ENCODE results near the gene THRA.

The THRA gene

DNA sequence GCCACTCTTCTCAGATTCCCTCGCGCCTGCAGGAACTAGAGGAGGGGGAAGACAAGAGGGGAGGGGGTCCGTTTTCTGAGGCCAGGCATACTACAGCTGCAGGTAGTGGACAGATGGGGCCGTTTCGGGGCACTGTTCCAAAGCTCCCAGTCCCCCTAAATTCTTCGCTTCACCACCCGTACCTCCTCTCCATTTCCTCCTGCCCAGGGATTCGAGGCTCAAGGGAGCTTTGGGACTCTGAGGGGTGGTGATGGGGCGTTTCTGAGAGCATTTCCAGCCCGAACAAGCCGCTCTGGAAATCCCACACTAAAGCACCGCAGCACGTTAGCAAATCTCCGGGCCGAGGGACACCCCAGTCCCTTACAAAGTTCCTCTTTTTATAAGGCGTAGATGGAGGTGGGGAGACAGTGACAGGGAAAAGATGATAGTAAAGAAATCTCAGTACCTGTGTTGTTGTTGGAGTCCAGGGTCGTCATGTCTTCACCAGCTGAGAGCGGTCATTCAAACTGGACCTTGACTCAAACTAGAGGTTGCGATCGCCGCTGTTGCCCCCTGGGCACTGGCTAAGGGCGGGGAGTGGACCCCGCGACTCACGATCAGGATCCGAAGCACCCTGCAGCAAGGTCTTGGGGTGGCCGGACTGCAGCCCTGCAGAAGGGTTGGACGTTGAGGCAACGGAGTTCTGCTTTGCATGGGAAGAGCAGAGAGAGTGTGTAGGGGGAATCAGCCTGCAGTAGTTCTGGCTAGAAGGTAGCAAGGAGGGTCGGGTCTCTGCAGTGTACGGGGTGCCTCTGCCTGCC is 37.1 kb downstream of the THRA start:
- no peak for DNase-seq (ENCODE audit: low spot score)

DNA sequence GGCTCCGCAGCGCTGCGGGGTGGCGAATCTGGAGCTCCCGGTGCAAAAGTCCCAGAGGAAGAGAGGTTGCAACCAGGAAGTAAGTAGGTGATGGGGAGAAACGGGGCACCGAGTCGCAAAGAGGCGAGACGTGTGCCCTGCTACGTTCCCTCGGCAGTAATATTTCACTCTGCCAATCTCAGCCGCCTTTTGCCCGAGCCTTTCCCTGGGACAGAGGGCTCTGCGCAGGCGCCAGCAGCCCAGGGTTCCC is 37.6 kb downstream of the THRA start, which contains the start of gene NR1D1:
NR1D1 (minus strand) TSS at position 171 of the 250 bp plus-strand sequence. CDS start 495 bp downstream, outside the sequence.
- no peak for DNase-seq (ENCODE audit: low spot score)

DNA sequence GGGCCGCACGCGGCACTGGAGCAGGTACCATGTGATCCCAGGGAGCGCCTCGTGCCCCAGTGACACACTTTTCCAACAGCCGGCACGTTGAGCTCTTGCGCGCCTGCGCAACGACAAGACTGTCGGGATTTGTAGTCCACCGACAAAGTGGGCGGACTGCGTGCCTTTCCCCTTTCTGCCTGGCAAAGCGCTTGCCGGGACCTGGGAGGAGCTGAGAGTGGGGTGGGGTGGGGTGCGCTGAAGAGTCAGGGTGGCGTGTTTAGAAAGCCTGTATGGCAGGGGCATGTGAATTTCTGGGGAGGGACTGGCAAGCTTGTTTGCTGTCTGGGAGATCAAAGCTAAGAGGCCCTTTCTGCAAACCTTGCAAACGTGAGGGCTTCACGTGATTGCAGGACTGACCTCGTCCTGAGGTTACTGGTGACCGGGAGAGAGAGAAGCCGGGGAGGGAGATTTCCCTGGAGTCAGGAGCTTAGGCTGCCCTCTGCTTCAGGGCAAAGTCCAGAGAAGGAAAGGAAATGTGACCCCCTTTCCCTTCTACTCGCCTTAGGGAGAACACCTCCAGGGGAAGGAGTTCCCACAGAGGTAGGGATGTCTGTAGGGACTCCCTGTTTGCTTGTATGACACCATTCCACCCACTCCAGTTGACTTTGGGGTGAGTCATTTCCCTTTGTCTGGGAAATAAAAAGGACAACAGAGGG is 38.1 kb downstream of the THRA start:
- peak; percentile 99 for DNase-seq (ENCODE audit: low spot score)

DNA sequence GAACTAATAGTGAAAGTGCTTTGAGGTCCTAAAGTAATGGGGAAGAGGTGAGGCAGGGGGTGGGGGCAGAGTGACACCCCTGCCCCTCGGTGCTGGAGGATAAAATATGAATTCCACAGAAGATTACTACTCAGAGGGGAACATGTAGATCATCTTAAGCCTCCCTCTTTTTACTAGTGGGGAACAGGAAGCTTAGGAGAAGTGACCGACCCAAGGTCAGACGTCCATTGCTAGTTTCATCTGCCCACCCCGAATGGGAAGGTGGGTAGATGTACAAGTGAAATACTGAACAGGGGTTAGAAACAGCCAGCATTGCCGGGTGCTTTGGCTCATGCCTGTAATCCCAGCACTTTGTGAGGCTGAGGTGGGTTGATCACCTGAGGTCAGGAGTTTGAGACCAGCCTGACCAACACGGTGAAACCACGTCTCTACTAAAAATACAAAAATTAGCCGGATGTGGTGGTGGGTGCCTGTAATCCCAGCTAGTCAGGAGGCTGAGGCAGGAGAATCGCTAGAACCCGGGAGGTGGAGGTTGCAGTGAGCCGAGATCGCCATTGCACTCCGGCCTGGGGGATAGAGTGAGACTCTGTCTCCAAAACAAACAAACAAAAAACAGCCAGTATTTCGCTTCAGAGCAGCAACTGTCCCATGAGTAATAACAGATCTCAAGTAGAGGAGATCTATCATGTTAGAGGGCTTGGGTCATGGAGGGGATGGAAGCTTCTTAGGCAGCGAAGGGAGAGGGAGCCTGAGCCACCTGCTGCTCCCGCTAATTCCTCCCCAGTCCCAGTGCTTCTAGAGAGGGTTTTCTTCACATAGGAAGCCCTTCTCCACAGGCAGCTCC is 38.8 kb downstream of the THRA start:
- DNase-seq (ENCODE audit: low spot score): no peak

DNA sequence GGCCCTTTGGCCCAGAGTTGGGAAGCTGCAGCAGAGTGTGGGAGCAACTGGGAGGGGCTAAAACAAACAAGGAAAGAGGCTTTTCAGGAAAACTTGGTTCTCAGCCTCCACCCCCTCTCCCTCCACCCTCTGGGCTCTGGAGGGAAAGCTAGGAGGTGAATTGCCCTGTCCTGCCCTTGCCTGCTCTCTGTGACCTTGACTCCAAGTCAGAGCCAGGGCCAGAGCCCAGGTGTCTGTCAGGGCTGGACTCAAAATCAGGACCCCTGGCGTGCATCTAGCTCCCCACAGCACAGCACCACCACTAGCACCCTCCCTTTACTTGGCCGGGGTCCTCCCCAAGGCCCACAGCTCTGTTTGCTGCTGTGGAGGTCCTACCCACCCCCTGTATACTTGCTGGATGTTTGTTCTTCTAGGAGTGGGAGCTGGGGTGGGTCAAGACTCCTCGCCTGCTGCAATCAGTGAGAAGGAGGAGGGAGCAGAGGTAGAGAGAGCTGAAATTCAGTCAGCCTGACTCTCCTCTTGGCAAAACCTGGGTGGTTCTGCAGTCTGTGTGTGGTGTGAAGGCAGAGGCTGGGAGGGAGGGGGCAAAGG is 40.4 kb downstream of the THRA start:
- no peak for DNase-seq (ENCODE audit: low spot score)

DNA sequence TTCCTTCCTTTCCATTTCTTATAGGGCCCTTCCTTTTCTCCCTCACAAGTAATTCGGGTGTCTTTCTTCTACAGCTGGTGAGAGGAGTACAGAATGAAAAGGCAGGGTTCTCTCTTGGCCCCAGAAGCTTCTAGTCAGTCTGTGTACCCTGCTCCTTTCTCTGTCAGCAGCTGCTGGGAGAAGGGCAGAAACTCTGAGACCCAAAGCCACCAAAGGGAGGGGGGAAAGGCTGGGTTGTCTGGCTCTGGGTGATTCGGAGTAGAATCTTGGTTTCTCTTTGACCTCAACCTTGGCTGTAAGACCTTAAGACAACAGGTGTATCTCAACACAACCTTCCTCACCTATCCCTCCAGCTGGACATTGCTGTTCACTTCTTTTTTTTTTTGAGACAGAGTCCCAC is 40.9 kb downstream of the THRA start:
- DNase-seq (ENCODE audit: low spot score): no peak

DNA sequence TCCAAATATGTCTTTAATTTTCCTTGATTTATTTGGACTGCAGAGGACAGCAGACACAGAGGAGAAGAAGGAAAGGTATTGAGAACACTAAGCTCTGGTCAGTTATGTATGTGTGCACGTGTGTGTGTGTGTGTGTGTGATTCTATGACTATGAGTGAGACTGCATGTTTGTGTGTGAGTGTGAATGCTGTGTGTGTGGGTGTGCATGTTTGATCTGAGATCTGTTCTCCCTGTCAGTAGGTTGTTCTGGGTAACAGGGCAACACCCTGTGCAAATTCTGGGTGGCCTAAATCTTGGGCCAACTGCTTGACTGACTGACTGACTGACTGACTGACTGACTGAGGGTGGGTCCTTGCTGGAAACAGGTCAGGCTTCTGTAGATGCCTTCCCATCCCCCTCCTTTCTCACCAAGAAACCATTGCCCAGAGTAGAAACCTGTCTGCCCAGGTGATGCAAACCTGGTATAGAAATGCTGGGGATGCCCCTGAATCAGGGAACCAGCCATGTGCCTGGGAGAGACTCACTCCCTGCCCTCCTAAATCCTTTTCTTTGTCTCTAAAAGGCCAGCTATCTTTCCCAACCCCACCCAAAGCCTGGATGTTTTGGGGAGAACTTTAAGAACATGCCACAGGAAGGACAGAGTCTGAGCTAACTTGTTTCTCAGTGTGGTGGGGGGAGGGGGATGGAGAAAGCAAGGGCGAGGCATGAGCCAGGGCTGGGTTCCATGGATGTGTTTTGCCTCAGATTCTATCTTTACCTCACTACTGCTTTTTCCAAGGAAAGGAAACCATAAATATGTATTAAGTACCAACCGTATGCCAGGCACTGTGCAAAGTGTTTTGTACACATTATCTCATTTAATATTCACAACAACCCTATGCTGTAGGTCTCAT is 42.1 kb downstream of the THRA start:
- no peak for DNase-seq (ENCODE audit: low spot score)

DNA sequence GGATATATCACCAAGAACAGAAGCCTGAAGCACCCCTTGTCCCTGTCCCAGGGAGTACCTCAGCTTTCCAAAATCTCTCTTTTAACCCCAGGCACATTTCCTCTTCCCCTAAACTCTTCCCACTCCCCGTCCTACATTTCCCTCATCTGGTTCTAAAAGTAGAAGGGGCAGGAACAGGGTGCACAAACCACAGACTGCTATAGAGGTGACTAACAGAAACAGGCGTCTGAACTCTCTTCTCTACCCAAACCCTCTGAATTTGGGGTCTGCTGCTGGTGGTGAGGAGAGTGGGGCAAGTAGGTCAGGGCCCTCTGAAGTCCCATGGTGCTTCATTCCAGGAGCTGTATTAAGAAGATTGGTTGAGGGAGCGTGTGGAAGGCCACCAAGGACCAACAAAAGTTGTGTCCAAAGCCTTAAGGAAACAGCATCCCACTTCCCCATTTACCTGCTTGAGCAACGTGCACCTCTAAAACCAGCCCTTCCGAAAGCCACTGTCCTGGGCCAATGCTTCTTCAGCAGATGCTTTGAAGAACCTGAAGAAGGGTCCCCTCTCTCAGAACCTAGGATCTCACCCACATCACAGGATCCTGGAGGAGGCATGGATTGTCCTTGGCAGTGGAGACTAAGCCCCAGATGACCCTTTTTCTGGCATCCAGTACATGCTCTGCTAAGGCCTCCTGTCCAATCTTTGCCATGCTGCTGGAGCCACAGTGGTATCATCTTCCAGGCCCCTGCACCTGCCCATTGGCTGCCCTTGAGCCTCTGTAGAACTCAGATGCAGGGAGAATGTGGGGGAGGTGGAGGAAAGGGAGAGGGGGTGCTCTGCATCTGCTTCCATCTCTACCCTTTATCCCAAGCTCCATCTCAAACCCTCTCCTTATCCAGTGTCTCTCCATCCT is 43.3 kb downstream of the THRA start:
- DNase-seq (ENCODE audit: low spot score): no peak

DNA sequence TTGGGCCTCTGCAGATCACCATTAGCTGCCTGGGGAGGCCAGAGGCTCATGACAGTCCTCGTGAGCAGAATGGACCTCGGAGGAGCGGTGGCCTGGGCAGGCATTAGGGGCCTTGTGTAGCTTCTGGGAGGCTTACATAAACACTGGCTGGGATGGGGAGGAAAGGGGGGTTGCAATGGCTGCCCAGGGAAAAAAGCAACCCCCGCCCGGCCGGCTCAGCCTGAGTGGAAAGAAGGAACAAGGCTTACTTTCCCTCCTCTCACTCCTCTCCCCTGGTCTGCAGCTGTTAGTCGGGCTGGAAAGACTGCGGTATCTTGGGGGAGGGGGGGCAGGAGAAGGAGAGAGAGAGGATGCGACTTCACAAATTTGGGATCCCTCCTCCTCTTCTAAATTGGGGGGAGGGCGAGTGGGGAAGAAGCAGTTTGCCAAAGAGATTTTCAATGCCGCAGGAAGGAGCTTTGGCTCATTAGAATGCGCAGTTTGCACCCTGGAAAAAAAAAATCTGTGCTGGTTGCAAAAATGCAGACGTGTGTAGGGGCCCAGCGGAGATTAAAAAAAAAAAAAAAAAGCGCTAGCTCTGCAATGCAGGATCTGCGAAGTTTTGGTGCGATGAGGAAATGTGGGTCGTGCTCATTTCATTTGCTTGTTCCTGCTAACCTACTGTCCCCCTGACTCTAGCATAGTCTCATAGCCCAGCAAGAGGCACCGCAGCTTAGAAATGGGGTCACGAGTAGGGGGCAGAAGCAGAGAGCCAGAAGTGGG is 44.2 kb downstream of the THRA start:
- DNase-seq (ENCODE audit: low spot score): no peak

DNA sequence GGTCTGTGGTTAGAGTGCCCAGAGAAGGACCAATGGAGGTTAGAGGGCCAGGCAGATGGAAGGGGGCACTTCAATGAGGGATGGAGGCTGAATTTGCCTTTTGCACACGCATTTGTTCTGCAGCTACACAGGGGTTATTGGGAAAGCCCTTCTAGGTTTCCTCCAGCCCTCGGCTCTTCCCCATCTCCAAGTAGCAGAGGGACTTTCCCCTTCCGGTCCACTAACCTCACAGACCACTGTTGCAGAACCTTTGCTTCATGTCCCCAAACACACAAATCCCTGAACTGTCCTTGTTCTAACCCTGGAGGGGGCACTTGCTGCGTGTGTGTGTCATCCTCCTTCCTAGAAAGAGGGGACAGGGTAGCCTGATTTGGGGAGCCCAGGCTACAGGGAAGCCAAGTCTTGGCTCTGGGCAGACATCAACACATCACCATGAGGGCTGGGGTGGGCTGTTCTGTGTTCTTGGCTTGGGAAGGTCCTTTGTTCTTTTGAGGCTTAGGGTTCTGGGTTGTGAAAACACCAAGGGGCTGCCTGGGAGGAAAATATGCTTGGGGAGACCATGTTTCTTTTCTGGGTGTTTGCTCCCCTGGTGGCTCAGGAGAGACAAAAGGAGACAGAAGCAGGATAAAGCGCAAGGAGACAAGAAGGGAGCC is 44.9 kb downstream of the THRA start:
- no peak for DNase-seq (ENCODE audit: low spot score)

DNA sequence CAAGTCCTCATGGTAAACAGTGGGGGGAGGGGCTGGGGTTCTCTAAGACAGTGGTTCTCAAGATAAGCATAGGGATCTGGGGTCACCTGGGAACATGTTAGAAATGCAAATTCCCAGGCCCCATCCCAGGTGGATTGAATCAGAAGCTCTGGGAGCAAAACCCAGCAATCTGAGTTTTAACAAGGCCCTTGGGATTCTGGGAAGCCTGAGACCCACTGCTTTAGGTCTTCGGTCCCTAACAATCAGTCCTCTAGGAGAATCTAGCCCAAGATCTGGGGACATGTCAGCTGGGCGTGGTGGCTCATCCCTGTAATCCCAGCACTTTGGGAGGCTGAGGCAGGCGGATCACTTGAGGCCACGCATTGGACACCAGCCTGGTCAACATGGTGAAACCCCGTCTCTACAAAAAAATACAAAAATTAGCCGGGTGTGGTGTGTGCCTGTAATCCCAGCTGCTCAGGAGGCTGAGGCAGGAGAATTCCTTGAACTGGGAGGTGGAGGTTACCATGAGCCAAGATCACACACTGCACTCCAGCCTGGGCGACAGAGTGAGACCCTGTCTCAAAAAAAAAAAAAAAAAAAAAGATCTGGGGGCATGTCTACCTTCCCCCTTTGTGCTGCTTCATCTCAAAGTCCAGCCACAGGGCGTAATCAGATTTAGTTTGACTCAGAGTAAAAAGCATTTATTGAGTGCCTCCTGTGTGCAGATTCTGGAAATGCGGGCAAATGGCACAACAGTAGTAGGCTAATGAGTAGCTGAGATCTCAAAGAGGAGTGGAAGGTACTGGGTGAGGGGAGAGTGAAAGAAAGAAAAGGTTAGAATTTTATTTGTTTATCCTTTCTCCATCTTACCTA is 46.4 kb downstream of the THRA start:
- no peak for DNase-seq (ENCODE audit: low spot score)

DNA sequence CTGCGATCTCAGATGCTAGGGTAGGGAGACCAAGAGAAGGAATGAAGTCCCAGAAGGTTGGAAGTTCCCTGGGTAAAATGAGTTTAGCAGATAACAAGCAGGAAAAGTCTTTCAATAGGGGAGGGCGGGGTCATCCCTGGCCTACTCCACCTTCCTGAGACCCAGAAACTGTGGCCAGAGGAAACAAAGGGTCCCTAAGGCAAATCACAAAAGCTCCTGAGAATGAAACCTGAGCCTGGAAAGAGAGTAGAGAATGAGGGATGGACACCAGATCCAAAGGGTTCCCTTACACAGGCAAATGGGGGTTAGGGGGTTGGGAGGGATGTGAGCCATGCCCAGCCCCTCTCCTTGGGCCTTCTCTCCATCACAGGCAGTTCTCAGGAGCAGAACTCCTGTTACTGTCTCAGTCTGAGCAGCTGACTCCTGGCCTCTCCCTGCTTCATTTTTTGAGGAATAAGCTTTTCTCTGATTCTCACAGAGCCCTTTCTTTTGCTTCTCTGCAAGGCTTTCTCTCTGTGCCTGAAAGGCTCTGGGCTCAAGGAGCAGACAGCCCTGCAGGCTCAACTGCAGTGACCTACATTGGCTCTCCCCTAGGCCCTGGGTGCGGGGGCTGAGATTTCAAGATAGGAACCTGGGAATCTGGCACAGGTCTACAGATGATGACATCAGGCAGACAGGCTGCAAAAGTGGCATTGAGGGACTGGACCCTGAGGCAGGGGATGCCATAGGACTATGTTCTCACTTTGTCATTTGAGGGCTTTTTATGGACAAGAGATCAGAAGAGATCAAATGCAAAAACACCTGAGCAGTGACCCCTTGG is 47.5 kb downstream of the THRA start:
- DNase-seq (ENCODE audit: low spot score): no peak

DNA sequence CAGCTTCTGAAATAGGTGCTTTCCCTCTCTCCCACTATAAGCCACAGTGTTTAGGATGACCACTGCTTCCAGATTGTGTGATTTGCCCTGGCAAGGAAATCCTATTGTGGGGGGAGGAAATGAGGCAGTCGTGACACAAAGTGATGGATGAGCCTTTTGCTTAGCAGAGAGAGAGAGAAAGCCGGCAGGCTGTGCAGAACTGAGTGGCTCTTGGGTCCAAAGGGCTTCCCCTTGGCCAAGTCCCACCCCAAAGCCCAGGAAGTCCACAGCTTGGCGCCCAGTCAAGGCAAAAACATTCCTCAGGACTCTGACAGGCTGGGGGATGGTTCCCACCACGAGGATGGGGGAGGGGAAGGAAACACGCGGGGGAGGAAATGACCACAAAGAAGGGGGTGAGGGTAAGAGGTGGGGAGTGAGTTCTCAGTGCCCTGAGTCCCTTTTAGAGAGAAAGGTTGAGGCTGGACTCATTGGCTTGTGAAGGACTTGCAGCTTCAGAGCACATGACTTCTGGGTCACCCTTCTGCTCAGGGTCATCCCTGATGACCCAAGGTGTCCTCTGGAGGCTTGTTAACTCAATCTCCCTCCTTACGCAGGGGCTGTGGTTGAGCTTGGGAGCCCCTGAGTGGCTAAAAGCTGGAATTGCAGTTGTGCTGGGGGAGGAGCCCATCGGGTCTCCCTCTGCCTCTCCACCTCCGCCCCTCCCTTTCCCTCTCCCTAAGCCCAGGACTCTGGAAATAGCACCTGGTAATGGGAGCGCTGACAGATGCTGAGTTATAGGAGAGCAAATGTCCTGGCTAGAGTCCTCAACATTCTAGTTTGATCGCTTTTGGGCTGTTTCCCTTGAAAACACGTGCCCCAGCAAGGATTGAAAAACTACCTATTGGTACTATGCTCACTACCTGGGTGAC is 48.7 kb downstream of the THRA start:
- DNase-seq (ENCODE audit: low spot score): peak; percentile 95

DNA sequence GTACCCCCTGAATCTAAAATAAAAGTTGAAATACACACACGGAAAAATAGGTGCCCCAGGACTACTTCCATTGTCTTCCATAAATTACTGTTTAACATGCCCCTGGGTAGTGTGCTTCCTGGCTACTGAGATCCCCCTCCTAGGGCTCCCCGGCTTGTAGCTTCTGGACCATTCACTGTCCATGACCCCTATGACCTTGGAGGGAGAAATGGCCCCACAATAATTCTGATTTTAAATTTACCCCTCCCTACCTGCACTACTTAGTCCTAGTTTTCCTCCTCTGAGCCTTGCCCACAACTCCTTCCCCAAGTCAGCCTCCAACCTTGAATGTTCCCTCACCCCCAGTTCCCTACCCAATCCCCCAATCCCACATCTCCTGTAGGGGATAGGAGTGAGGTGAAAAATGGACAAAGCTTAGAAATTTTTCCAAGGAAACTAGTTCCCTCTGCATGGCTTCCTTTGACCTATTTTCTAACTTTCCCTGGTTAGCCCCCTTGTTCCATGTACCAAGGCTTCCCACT is 49.5 kb downstream of the THRA start:
- DNase-seq (ENCODE audit: low spot score): no peak

DNA sequence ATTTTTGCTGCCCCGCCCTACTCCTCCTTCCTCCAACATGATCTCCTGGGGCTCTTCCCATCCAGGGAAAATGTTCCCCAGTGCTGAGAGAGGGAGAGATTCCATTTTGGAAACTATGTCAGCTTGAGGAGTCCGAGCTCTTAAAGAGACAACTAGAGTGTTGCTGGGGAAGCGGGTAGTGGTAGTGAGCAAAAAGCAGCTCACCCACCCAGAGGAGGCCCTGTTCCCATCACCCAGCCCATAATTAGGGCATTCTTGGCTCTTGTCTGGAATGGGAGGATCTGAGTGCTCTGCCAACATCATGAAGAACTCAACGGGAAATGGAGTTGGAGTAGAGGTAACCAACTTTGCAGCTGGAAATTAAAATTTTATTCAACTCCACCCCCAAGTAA is 49.9 kb downstream of the THRA start:
- no peak for DNase-seq (ENCODE audit: low spot score)
